CD14-positive monocyte (primary cell): Measurements from ENCODE around the gene TOP2B. TPM values are rescaled to one million over a fixed set of nuclear protein-coding genes. Genes with fewer than 3 reads are reported as not detected.

Experiments
- DNase-seq, 3 donors: peaks; one replicate each; pipeline ENCODE4 v3.0.0-alpha.2; 2011 to 2022
- H2AFZ ChIP-seq: 2 replicates; pipeline ENCODE4 v1.6.0; 2012; ENCODE audit warnings: mild to moderate bottlenecking, low read depth, low read length, inconsistent platforms; ENCODE audit not compliant: insufficient read depth, poor library complexity, severe bottlenecking
- H3K27ac ChIP-seq, 2 donors: 1 replicate in 1 of 2; 2 replicates in 1 of 2; pipeline ENCODE4 v1.5.1; 2012 to 2013; ENCODE audit warnings: low read length in 2 of 2, control low read depth in 1 of 2, inconsistent platforms in 1 of 2, low read depth in 1 of 2, mild to moderate bottlenecking in 1 of 2
- H3K27me3 ChIP-seq, 2 donors: one replicate each; pipeline versions ENCODE4 v1.6.0 to v1.6.1; 2011 to 2013; ENCODE audit warnings: low read length in 2 of 2; ENCODE audit not compliant: control insufficient read depth in 2 of 2, insufficient read depth in 2 of 2
- H3K36me3 ChIP-seq, 2 donors: replicated peaks in 1 of 2; 1 replicate in 1 of 2; 2 replicates in 1 of 2; pipeline versions ENCODE4 v1.5.1 to v1.6.1; 2012 to 2013; ENCODE audit warnings: low read length in 2 of 2, control low read depth in 1 of 2, inconsistent platforms in 1 of 2, mild to moderate bottlenecking in 1 of 2; ENCODE audit not compliant: insufficient read depth in 2 of 2, control insufficient read depth in 1 of 2
- H3K4me1 ChIP-seq, 2 donors: 1 replicate in 1 of 2; 2 replicates in 1 of 2; pipeline versions ENCODE4 v1.5.1 to v1.6.1; 2012 to 2013; ENCODE audit warnings: low read length in 2 of 2, control low read depth in 1 of 2, inconsistent platforms in 1 of 2, mild to moderate bottlenecking in 1 of 2, moderate library complexity in 1 of 2; ENCODE audit not compliant: insufficient read depth in 2 of 2, control insufficient read depth in 1 of 2
- H3K4me2 ChIP-seq: replicated peaks from 2 replicates; pipeline ENCODE3; 2012; ENCODE audit warnings: low read length, moderate library complexity, mild to moderate bottlenecking; ENCODE audit not compliant: poor library complexity, severe bottlenecking; ENCODE audit errors: extremely low read depth
- H3K4me3 ChIP-seq, 3 experiments: fragments of 200-600 bp in 1 of 3; sonication (generic) in 1 of 3; replicated peaks in 1 of 3; 1 replicate in 2 of 3; 2 replicates in 1 of 3; pipeline ENCODE4 v1.5.1; 2011 to 2013; ENCODE audit warnings: low read length in 3 of 3, mild to moderate bottlenecking in 3 of 3, control low read depth in 2 of 3, low read depth in 2 of 3, inconsistent platforms in 1 of 3, moderate library complexity in 1 of 3
- H3K79me2 ChIP-seq: 2 replicates; pipeline ENCODE4 v1.6.0; 2012; ENCODE audit warnings: mild to moderate bottlenecking, control low read depth, inconsistent platforms, low read length, moderate library complexity; ENCODE audit not compliant: insufficient read depth
- H3K9ac ChIP-seq: 2 replicates; pipeline ENCODE4 v1.6.0; 2017; ENCODE audit warnings: low read length, mild to moderate bottlenecking; ENCODE audit not compliant: insufficient read depth, poor library complexity, severe bottlenecking
- H3K9me3 ChIP-seq, 2 donors: replicated peaks in 1 of 2; 1 replicate in 1 of 2; 2 replicates in 1 of 2; pipeline versions ENCODE4 v1.5.1 to v1.6.1; 2012 to 2013; ENCODE audit warnings: low read length in 2 of 2, control low read depth in 1 of 2; ENCODE audit not compliant: control insufficient read depth in 1 of 2, insufficient read depth in 1 of 2
- H4K20me1 ChIP-seq: 2 replicates; pipeline ENCODE4 v1.6.0; 2012; ENCODE audit warnings: mild to moderate bottlenecking, low read length, control low read depth, moderate library complexity; ENCODE audit not compliant: insufficient read depth
- H3K27ac Mint-ChIP-seq, 7 donors: one replicate each; pipeline ENCODE4 v1.8.0; 2020; ENCODE audit warnings: mild to moderate bottlenecking in 7 of 7, mixed read lengths in 7 of 7, moderate library complexity in 6 of 7, inconsistent platforms in 2 of 7
- H3K27me3 Mint-ChIP-seq, 3 donors: one replicate each; pipeline ENCODE4 v1.8.0; 2021 to 2022; ENCODE audit warnings: low read depth in 3 of 3, mild to moderate bottlenecking in 3 of 3, mixed read lengths in 3 of 3, moderate library complexity in 3 of 3, inconsistent platforms in 1 of 3
- H3K36me3 Mint-ChIP-seq, 2 donors: one replicate each; pipeline ENCODE4 v1.8.0; 2020; ENCODE audit warnings: mixed read lengths in 2 of 2, inconsistent platforms in 1 of 2, mild to moderate bottlenecking in 1 of 2
- H3K4me1 Mint-ChIP-seq: one replicate; pipeline ENCODE4 v1.8.0; 2020; ENCODE audit warnings: mild to moderate bottlenecking, mixed read lengths
- H3K4me3 Mint-ChIP-seq, 2 donors: one replicate each; pipeline ENCODE4 v1.8.0; 2020; ENCODE audit warnings: mild to moderate bottlenecking in 2 of 2, mixed read lengths in 2 of 2, moderate library complexity in 1 of 2
- H3K9me3 Mint-ChIP-seq, 7 donors: one replicate each; pipeline ENCODE4 v1.8.0; 2020 to 2022; ENCODE audit warnings: mixed read lengths in 7 of 7, mild to moderate bottlenecking in 6 of 7, moderate library complexity in 6 of 7, inconsistent platforms in 2 of 7
- WGBS: methylation state at CpG from one replicate; pipeline ENCODE4 v1.1.5; 2013; ENCODE audit warnings: missing lambda C conversion rate; ENCODE audit not compliant: insufficient coverage; 5-methylcytosine and 5-hydroxymethylcytosine counted together
- intact Hi-C, 2 donors: fragments of 100-400 bp; cut with micrococcal nuclease; formaldehyde crosslinking; loops; one replicate each; pipeline versions ENCODE4 v1.15.0 to v1.15.1; 2023
- polyA plus RNA-seq, 3 donors: library from polyadenylated mRNA; depleted of rRNA in 1 of 3; unstranded in 2 of 3; stranded (reverse) in 1 of 3; fragments of 300-500 nt in 2 of 3; fragments of >200 nt in 1 of 3; fragmentation: Illumina TruSeq in 2 of 3; gene quantifications; 1 replicate in 2 of 3; 2 replicates in 1 of 3; pipeline ENCODE4 v1.2.3, GENCODE V29; 2012 to 2021
- TF ChIP-seq, protein P1 (sequence below): fragments of 200-600 bp; IDR thresholded peaks from one replicate; pipeline ENCODE4 v1.8.0; 2022; ENCODE audit warnings: antibody characterized with exemption, mild to moderate bottlenecking

Gene TOP2B
- polyA plus RNA-seq, 3 donors, result 21.4 to 27.0 (median 26.1) TPM

DNA sequence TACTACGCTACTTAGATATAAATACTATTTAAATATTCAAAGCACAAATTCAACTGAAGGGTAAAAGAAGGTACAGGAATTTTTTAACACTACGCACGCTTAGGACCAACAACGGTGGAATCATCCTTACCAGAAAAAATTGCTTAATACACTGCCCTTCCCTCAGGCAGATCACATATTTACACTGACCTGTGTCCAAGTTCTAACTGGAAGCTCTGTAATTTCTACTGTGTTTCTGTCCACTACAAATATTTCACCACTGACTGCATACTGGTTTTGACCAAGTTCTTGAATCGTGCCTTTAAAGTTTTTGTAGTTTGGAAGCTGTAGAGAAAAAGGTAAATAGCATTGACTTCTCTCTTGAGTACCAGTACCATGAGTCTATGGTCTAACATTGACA is 44.2 kb downstream of the TOP2B start:
- no CpG with 5 or more reads among the region's 5 CpGs for WGBS
- Histone ChIP-seq H2AFZ (no peak overlapping the region), H3K27ac (no peak overlapping the region), H3K4me2 (no peak overlapping the region), H3K4me3 (no peak overlapping the region), H3K4me1 (no peaks in the 10 kb centered on the region), H3K79me2 (no peaks in the 10 kb centered on the region), H3K9ac (no peak overlapping the region), H4K20me1 (no peaks in the 10 kb centered on the region), H3K27me3 (no peaks in the 10 kb centered on the region), H3K9me3 (no peaks in the 10 kb centered on the region), H3K36me3 (peaks cover 78 to 97% of the 10 kb centered on the region in 2 donors)
- DNase-seq, result no peak
- Mint-ChIP-seq H3K27me3 (no peaks in the 10 kb centered on the region), H3K36me3 (peaks cover 61 to 78% of the 10 kb centered on the region in 2 donors), H3K4me3 (no peak overlapping the region), H3K4me1 (no peaks in the 10 kb centered on the region), H3K9me3 (no peaks in the 10 kb centered on the region), H3K27ac (peak overlapping the region in 1 of 7 donors; percentile 17)
- intact Hi-C loops, result no loop called here
- TF ChIP-seq, protein P1, sequence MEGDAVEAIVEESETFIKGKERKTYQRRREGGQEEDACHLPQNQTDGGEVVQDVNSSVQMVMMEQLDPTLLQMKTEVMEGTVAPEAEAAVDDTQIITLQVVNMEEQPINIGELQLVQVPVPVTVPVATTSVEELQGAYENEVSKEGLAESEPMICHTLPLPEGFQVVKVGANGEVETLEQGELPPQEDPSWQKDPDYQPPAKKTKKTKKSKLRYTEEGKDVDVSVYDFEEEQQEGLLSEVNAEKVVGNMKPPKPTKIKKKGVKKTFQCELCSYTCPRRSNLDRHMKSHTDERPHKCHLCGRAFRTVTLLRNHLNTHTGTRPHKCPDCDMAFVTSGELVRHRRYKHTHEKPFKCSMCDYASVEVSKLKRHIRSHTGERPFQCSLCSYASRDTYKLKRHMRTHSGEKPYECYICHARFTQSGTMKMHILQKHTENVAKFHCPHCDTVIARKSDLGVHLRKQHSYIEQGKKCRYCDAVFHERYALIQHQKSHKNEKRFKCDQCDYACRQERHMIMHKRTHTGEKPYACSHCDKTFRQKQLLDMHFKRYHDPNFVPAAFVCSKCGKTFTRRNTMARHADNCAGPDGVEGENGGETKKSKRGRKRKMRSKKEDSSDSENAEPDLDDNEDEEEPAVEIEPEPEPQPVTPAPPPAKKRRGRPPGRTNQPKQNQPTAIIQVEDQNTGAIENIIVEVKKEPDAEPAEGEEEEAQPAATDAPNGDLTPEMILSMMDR, result no peak

- no peaks in the 10 kb centered on the region for H3K9me3 ChIP-seq
- no peak overlapping the region for H3K4me2 ChIP-seq
- H3K4me3 Mint-ChIP-seq, result no peak overlapping the region
- DNase-seq, result no peak
- H3K36me3 ChIP-seq, result peaks cover 68 to 97% of the 10 kb centered on the region in 2 donors
- no peaks in the 10 kb centered on the region for H3K4me1 Mint-ChIP-seq
- H2AFZ ChIP-seq, result no peak overlapping the region
- no peak overlapping the region for H3K9ac ChIP-seq
- H3K27me3 ChIP-seq, result no peaks in the 10 kb centered on the region
- H3K9me3 Mint-ChIP-seq, result no peaks in the 10 kb centered on the region
- no peak overlapping the region for H3K4me3 ChIP-seq
- H3K36me3 Mint-ChIP-seq, result peaks cover 60 to 77% of the 10 kb centered on the region in 2 donors
- intact Hi-C loops, result no loop called here
- H3K27me3 Mint-ChIP-seq, result no peaks in the 10 kb centered on the region
- H3K27ac ChIP-seq, result no peak overlapping the region
- H3K79me2 ChIP-seq, result no peaks in the 10 kb centered on the region
- H3K4me1 ChIP-seq, result no peaks in the 10 kb centered on the region
- TF ChIP-seq, protein P1, result no peak
- H4K20me1 ChIP-seq, result no peaks in the 10 kb centered on the region
- H3K27ac Mint-ChIP-seq, result no peak overlapping the region
These were observed 45.3 kb downstream of the TOP2B start for GRCh38 chr3:25619382-25619781.
